Measurements from ENCODE around the gene TBC1D10A. TPM values are rescaled to one million over a fixed set of nuclear protein-coding genes. Genes with fewer than 3 reads are reported as not detected.
"Not testable (repeated sequence)": the region's sequence is repeated elsewhere in the genome, so short reads cannot be mapped to it uniquely, and the experiment has no call there.

The TBC1D10A gene
- total RNA-seq, 1 donor from 2014 or later: 51.3 TPM

DNA sequence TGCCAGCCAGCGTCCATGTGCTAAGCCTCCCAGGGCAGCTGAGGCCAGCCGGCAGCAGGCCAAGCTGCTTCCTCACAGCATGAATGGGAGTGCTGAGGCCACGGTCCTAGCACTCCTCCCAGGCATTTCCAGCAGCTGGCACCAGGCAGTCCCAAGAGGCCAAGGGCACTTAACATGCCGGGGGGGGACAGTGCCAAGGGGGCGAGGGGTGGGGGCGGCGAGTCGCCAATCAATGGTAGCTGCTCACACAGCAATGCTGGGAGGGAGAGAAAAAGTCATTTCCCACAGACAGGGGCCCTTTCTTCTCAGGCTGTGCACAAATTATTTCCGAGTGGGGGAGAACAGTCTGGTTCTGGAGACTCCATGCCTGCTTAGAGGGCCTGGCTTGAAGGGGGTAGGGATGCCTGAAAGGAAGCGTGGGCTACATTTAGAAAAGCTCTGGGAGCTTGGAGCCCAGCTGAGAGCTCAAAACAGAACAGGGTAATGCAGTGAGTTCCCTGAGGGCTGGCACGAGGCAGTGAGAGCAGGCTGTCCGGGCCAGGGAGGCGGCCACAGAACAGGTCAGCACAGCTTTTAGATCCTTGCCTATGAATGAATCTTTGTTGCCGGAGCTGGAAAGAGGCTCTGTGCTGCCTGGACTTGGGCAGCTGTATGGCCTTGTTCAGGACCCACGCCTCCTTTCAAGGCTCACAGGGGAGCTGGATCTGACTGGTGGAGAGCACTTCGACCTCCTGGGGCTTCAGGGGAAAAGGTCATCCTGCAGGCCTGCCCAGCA, 14.4 kb upstream of the TBC1D10A start:
- Histone ChIP-seq H3K27me3 (no peaks in the 10 kb centered on the region), H3K9me3 (no peaks in the 10 kb centered on the region), H3K27ac (no peak overlapping the region), H3K4me1 (no peaks in the 10 kb centered on the region), H3K4me3 (no peak overlapping the region), H3K36me3 (peaks cover 3 to 100% of the 10 kb centered on the region in 2 donors)
- intact Hi-C loops (cut with DNase I): no loop called here
- no peak for TF ChIP-seq POLR2AphosphoS5 (IDR thresholded peaks at IDR 0.05; ENCODE audit: insufficient read depth in 1 of 2, low read depth in 1 of 2)
- no peak for TF ChIP-seq POLR2A (IDR thresholded peaks at IDR 0.05)
- TF ChIP-seq, protein P1, sequence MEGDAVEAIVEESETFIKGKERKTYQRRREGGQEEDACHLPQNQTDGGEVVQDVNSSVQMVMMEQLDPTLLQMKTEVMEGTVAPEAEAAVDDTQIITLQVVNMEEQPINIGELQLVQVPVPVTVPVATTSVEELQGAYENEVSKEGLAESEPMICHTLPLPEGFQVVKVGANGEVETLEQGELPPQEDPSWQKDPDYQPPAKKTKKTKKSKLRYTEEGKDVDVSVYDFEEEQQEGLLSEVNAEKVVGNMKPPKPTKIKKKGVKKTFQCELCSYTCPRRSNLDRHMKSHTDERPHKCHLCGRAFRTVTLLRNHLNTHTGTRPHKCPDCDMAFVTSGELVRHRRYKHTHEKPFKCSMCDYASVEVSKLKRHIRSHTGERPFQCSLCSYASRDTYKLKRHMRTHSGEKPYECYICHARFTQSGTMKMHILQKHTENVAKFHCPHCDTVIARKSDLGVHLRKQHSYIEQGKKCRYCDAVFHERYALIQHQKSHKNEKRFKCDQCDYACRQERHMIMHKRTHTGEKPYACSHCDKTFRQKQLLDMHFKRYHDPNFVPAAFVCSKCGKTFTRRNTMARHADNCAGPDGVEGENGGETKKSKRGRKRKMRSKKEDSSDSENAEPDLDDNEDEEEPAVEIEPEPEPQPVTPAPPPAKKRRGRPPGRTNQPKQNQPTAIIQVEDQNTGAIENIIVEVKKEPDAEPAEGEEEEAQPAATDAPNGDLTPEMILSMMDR (IDR thresholded peaks at IDR 0.05): no peak
- no peak for DNase-seq (ENCODE audit: extremely low spot score in 2 of 2)

DNA sequence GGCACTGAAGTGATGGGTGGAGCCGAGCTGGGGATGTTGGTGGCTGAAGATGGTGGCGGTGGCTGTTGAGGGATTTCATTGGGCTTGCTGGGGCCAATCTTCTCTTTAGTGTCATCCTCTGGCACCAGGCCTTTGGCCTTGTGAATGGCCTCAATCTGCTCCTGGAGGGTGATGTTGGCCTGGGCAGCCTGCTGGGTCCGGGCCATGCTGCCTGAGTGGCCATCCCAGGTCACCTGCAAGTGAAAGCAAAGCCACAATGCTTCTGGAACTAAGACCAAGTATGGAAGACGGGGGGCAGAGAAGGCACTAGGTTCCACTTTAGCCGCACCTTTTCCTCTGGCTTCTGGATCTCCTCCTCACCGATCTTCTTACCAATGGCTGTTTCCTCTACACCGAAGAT, 12.1 kb upstream of the TBC1D10A start:
- no peak for TF ChIP-seq POLR2A (IDR thresholded peaks at IDR 0.05)
- H3K4me1 ChIP-seq: no peaks in the 10 kb centered on the region
- DNase-seq (ENCODE audit: extremely low spot score in 2 of 2): no peak
- peaks cover 3 to 100% of the 10 kb centered on the region in 2 donors for H3K36me3 ChIP-seq
- no peaks in the 10 kb centered on the region for H3K27me3 ChIP-seq
- intact Hi-C loops (cut with DNase I): no loop called here
- H3K27ac ChIP-seq: no peak overlapping the region
- H3K4me3 ChIP-seq: no peak overlapping the region
- H3K9me3 ChIP-seq: no peaks in the 10 kb centered on the region

DNA sequence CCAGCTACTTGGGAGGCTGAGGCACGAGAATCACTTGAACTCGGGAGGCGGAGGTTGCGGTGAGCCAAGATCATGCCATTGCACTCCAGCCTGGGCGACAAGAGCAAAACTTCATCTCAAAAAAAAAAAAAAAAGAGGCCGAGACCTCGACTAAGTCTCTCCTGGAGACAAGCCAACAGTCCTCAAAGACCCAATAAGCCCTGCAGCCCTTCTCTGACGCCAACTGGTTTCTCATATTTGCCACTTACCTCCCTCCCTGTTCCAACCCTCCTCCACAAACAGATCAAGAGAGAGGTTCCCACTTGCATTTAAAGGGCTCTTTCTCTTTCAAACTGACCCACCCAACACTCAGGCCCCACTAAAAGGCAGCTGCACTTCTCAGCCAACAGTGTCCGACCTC, 11.6 kb upstream of the TBC1D10A start:
- not testable (repeated sequence) for H3K27ac ChIP-seq

DNA sequence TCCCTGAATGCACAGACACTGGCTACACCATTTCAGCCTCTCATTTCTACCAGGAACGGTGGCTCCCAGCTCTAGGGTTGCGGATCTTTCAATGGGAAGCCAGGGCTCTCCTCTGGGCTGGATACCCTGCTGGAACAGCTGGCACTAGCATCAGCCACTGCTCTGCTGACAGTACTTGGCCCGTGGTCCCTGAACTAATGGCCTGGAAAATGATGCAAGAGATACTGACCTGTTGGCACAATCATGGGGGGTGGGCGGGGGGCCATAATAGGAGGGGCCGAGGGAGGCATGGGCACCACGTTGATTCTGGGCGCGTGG, 10.7 kb upstream of the TBC1D10A start:
- Histone ChIP-seq H3K4me3 (no peak overlapping the region), H3K27ac (no peak overlapping the region), H3K36me3 (peaks cover 0 to 100% of the 10 kb centered on the region in 2 donors), H3K9me3 (no peaks in the 10 kb centered on the region), H3K27me3 (no peaks in the 10 kb centered on the region), H3K4me1 (no peaks in the 10 kb centered on the region)
- TF ChIP-seq, protein P1 (IDR thresholded peaks at IDR 0.05): no peak
- TF ChIP-seq POLR2A (IDR thresholded peaks at IDR 0.05) (no peak), POLR2AphosphoS5 (IDR thresholded peaks at IDR 0.05; ENCODE audit: insufficient read depth in 1 of 2, low read depth in 1 of 2) (no peak)
- intact Hi-C loops (cut with DNase I): no loop called here
- DNase-seq (ENCODE audit: extremely low spot score in 2 of 2): no peak

More for the DNA sequence above, 11.6 kb upstream of the TBC1D10A start:
- H3K4me1 ChIP-seq; H3K27me3 ChIP-seq; intact Hi-C loops (cut with DNase I); H3K4me3 ChIP-seq; DNase-seq (ENCODE audit: extremely low spot score in 2 of 2); H3K9me3 ChIP-seq: not testable (repeated sequence)
- peaks cover 0 to 100% of the 10 kb centered on the region in 2 donors for H3K36me3 ChIP-seq

DNA sequence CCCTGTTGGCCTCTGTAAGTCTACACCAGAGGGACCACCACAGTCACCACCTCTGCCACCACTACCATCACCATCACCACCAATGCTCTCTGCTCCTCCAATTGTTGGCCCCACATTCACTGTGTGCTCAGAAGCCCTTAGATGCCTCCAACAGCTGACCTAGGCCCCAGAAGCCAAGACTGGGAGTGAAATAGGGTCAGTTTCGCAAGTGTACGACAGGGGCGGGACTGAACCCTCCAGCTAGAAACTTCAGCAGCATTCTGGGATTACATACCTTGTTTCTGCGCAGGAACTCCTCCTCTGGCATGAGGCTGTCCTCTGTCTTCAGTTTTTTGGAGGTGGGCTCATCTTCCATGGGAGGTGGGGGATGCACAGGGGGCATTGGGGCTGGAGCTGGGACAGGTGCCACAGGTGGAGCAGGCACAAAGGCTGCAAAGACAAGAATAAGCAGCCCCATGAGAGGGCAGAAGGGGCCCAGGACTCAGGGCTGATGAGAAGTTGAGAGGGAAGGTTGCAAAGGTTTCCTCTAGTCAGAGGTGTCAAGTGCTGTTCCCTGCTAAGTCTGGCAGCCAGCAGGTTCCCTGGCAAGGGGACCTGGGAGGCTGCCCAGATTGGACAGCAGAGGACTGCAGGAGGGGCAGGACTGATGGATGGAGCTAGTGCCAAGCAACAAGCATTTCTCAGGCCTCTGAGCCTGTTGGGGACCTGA, 10.2 kb upstream of the TBC1D10A start:
- H3K27me3 ChIP-seq: no peaks in the 10 kb centered on the region
- DNase-seq (ENCODE audit: extremely low spot score in 2 of 2): no peak
- no peaks in the 10 kb centered on the region for H3K4me1 ChIP-seq
- no peak for TF ChIP-seq POLR2AphosphoS5 (IDR thresholded peaks at IDR 0.05; ENCODE audit: insufficient read depth in 1 of 2, low read depth in 1 of 2)
- H3K4me3 ChIP-seq: no peak overlapping the region
- no peaks in the 10 kb centered on the region for H3K9me3 ChIP-seq
- peaks cover 0 to 98% of the 10 kb centered on the region in 2 donors for H3K36me3 ChIP-seq
- H3K27ac ChIP-seq: no peak overlapping the region
- intact Hi-C loops (cut with DNase I): no loop called here

DNA sequence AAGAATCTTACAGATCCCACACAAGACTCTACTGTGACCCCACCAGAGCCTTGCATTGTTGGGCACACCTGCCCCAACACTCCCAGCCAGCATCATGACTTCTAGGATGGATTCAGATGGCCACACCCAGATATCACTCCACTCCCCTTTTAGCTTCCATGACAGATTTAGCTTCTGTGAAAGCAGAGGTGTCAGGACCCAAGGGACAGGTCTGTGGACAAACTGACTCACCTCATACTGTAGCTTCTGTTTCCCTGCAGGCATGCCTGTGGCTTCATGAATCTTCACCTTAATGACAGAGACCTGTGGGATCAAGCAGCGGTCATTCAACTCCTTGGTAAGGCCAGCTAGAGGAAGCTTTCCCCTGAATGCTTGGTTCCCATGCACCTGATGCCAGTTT, 8.5 kb upstream of the TBC1D10A start:
- Histone ChIP-seq H3K27me3 (no peaks in the 10 kb centered on the region), H3K27ac (no peak overlapping the region), H3K4me1 (no peaks in the 10 kb centered on the region), H3K4me3 (no peak overlapping the region), H3K9me3 (no peaks in the 10 kb centered on the region), H3K36me3 (peaks cover 0 to 88% of the 10 kb centered on the region in 2 donors)
- TF ChIP-seq POLR2A (IDR thresholded peaks at IDR 0.05) (no peak), POLR2AphosphoS5 (IDR thresholded peaks at IDR 0.05; ENCODE audit: insufficient read depth in 1 of 2, low read depth in 1 of 2) (no peak)
- TF ChIP-seq, protein P1 (IDR thresholded peaks at IDR 0.05): no peak
- DNase-seq (ENCODE audit: extremely low spot score in 2 of 2): no peak
- intact Hi-C loops (cut with DNase I): no loop called here
